Germinal center (tissue), 1 donor: ENCODE measurements around the gene TMEM271.
"Not testable (repeated sequence)": the region's sequence is repeated elsewhere in the genome, so short reads cannot be mapped to it uniquely, and the experiment has no call there.

Experiments
- DNase-seq: peaks from one replicate; pipeline ENCODE4 v3.0.0; 2012; ENCODE audit warnings: mixed read lengths, low spot score

TMEM271 gene

DNA sequence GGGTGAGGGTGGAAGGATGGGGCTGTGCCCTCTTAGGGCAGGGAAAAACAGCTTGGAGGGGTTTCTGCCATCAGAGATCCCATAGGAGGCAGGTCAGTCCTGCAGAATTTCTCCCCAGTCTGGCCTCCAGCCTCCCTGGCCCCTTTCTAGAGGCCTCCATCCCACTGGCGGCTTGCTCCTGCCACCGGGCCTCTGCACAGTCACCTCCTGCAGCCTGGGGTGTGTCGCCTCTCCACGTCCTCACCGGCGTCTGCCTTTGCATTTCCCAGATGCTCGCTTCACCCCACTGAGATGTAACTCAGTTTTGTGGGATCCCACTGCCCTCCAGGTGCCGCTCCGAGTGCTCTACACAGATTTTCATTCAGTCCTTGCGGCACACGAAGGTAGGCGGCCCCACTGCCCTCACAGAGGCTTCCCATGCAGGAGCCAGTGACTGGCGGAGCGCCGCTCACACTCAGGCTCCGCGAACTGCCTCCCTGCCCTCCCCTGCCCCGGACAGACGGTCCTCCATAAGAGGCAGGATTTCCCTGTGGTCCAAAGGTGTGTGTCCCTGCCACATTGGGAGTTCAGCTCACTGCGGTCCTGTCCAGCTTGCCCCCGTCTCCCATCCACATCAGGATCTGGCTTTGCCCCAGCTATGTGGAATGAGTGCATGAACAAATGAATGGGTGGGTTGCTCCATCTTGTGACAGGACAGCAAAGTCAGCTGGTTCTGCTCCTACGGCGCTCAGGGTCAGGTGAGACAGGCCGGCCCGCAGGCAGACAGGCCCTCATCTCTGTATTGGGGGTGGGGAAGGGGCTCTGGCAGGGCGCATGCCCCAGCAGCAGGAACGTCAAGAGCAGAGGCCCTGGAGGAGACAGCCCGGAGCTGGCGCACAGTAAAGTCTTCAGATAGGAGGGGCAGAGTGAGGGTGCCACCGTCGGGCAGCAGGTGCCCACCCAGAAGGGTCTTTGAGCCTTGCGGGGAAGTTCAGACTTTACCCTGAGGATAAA is 2.7 kb upstream of the TMEM271 start:
- no peak for DNase-seq

- DNase-seq, result no peak
Measured at GRCh38 chr4:577499-578450, 1.7 kb upstream of the TMEM271 start.

DNA sequence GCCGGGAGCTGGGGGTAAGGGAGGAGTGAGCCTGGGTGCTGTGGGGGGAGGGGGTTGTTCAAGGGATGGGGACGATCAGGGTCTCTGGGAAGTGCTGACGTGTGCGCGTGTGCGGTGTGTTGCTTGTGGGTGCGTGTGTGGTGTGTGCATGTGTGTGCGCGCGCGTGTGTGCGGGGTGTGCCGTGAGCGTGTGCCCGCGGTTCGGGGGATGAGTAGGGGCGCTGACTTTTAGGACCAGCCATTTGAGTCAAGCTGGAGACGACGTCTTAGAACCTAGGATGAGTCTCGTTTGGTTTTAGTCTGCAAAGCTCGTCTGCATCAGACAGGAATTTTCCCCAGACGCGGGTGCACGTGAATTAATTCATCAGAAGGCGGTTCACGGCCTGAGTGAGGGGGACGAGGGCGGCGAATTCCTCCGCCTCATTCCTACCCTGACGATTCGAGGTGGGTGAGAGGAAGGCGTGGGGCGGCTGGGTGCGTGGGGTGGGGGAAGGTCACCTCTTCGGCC is 950 bp upstream of the TMEM271 start:
- DNase-seq, result no peak

GRCh38 chr4:575281-576141 is 584 bp downstream of the TMEM271 start:
- DNase-seq, result peak; percentile 38

- DNase-seq, result peak; percentile 60
Measured at GRCh38 chr4:574346-575161, 1.5 kb downstream of the TMEM271 start.

DNA sequence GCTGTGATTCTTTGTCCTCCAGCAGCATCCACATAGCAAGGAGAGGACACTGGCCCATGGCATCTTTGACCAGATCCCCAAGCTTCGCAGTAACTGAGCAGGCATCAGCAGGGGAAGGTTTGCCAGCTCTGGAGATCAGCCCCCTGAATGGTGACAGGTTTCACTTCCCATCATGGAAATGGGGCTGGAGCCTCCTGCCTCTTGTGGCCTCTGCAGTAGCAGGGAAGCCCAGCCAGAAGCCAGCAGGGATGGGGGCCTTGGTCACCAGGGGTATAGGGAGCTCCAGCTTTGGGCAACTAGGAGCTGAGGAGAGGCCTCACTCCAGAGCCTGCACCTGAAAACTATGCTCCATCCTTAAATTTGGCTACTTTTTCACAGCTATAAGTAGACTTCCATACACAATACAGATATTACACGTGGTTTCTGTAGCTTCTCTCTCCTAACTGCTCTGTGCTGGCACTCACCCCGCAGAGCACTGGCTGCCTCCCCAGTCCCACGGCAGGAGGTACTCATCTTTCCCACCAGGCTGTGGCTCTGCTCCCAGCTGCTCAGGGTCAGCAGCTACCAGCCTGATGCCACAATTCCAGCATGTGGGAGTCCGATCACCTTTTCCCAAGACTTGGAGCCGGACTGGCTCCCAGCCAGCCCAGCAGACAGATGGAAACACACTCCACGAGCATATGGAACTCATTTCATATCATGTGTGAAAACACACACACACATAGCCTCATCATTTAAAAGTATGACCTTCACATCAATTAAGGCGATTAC is 2.8 kb downstream of the TMEM271 start:
- DNase-seq, result no peak

- DNase-seq, result no peak
Measured at GRCh38 chr4:572594-572993, 3.5 kb downstream of the TMEM271 start.

- DNase-seq, result no peak
Measured at GRCh38 chr4:571838-572572, 4.1 kb downstream of the TMEM271 start.

- no peak for DNase-seq
Measured at GRCh38 chr4:570754-571153, 5.3 kb downstream of the TMEM271 start.

- DNase-seq, result no peak
Measured at GRCh38 chr4:569958-570667, 6.0 kb downstream of the TMEM271 start.

GRCh38 chr4:568962-569361 is 7.1 kb downstream of the TMEM271 start:
- no peak for DNase-seq

- no peak for DNase-seq
Measured at GRCh38 chr4:568351-568652, 7.8 kb downstream of the TMEM271 start.

DNA sequence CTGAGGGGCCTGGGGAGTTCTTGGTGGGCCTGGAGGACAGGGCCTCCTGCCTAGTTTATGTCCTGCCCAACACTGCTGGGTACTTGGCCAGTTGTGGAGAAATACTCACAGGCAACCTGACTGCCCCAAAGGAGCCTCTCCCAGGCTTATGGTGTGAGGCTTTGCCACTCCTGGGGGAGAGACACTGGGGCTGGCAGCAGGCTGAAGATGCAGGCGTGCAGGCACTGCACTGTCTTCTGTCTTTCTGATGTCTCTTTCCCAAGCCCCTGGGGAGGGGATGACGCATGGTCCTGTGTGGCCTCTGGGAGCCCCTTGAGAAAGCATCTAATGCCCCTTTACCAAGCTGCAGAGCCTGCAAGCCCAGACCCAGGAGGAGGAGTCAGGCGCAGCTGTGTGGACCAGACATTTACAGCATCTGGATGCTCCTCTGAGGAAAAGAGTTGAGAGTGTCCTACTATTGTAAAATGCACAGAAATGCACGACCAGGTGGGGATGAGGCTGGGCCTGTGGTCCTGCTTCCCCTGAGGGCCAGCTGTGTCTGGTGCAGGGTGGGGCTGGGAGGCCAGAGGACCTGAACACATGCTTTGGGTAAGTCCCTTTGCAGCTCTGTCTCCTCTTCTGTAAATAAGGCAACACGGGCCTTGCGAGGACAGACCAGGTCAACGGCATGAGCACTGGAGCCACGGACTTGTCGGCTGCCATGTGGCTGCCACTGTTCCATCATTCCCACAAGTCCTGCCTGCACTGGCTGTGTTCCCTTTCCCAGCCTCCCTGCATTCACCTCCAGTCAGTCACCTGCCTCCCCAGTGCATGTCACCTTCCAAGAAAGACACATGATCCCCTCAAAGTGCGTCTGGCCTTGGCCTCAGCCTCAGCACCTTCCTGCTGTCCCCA is 8.4 kb downstream of the TMEM271 start:
- no peak for DNase-seq

DNA sequence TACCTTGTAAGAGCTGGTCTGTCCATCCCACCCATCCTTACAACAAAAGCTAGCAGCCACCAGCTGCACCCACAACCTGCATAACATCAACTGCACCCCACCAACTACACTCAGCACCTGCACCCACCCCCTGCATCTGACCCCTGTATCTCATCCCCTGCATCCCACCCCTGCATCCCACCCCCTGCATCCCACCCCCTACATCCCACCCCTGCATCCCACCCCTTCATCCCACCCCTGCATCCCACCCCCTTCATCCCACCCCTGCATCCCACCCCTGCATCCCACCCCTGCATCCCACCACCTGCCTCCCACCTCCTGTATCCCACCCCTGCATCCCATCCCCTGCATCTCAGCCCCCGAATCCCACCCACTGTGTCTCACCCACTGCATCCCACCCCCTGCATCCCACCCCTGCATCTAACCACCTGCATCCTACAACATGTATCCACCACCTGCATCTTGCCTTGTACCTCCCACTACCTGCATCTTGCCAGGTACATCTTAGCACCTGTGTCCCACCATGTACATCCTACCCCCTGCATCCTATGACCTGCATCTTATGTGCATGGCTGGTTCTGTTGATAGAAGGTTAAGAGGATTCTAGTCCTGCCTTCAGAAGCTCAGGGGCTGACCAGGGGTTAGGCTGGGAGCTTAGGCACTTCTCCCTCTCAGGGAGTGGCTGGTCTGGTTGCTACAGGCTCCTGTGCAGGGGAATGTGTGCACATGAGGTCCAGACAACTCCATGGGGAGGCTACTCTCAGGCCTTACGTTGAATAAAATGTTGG is 9.4 kb downstream of the TMEM271 start:
- DNase-seq, result peak; percentile 54

DNA sequence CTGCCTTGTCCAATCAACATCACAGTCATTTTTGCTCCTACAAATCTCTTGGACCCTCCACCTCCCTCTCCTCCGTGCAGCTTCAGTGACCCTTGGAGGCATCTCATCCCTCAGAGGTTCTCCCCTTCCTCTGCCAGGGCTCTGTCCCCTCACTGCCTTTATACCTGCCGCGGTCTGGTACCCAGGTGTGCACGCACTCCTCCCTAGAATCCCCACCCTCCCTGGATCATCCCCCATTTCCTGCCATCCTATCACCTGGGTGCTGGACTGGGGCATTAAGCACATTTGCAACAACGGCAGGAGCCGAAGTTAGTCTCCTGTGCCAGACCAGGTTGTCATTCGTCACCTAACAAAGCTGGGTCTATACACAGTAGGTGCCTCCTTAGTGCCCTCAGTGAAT is 10.1 kb downstream of the TMEM271 start:
- DNase-seq, result no peak

DNA sequence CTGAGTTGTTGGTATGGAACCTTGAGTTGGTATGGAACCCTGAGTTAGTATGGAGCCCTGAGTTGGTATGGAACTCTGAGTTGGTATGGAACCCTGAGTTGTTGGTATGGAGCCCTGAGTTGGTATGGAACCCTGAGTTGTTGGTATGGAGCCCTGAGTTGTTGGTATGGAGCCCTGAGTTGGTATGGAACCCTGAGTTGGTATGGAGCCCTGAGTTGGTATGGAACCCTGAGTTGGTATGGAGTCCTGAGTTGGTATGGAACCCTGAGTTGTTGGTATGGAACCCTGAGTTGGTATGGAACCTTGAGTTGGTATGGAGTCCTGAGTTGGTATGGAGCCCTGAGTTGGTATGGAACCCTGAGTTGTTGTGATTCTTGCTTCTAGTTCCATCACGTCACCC is 10.5 kb downstream of the TMEM271 start:
- DNase-seq, result not testable (repeated sequence)

GRCh38 chr4:562458-562857 is 13.6 kb downstream of the TMEM271 start:
- DNase-seq, result not testable (repeated sequence)
